ENCODE data around the gene GNL3.
"Not testable (repeated sequence)": the region's sequence is repeated elsewhere in the genome, so short reads cannot be mapped to it uniquely, and the experiment has no call there.

The GNL3 gene, protein sequence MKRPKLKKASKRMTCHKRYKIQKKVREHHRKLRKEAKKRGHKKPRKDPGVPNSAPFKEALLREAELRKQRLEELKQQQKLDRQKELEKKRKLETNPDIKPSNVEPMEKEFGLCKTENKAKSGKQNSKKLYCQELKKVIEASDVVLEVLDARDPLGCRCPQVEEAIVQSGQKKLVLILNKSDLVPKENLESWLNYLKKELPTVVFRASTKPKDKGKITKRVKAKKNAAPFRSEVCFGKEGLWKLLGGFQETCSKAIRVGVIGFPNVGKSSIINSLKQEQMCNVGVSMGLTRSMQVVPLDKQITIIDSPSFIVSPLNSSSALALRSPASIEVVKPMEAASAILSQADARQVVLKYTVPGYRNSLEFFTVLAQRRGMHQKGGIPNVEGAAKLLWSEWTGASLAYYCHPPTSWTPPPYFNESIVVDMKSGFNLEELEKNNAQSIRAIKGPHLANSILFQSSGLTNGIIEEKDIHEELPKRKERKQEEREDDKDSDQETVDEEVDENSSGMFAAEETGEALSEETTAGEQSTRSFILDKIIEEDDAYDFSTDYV
- 94.4 to 126 reads per million in 2 donors for total RNA-seq

- DNase-seq: peak; percentile 88
Measured at GRCh38 chr3:52685709-52686691, at the start of gene GNL3, which contains the start of gene PBRM1. TSS of gene GNL3 (plus strand) at chr3:52686032. CDS start at chr3:52686093, 61 bp downstream. TSS of gene PBRM1 (minus strand) at chr3:52685913.

- DNase-seq: no peak
Measured at GRCh38 chr3:52636673-52637072, 49.2 kb upstream of the GNL3 start.

DNA sequence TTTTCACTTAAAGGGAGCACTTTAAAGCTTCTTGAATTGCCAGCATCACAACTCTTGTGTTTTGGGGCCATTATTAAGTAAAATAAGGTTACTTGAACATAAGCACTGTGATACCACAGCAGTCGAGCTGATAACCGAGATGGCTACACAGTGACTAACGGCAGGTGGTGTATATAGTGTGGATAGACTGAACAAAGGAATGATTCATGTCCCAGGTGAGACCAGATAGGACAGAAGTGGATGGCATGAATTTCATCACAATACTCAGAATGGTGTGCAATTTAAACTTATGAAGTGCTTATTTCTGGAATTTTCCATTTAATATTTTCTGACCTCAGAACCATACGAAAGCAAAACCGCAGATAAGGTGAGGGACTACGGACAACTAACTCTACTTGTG is 40.3 kb upstream of the GNL3 start:
- no peak for DNase-seq

DNA sequence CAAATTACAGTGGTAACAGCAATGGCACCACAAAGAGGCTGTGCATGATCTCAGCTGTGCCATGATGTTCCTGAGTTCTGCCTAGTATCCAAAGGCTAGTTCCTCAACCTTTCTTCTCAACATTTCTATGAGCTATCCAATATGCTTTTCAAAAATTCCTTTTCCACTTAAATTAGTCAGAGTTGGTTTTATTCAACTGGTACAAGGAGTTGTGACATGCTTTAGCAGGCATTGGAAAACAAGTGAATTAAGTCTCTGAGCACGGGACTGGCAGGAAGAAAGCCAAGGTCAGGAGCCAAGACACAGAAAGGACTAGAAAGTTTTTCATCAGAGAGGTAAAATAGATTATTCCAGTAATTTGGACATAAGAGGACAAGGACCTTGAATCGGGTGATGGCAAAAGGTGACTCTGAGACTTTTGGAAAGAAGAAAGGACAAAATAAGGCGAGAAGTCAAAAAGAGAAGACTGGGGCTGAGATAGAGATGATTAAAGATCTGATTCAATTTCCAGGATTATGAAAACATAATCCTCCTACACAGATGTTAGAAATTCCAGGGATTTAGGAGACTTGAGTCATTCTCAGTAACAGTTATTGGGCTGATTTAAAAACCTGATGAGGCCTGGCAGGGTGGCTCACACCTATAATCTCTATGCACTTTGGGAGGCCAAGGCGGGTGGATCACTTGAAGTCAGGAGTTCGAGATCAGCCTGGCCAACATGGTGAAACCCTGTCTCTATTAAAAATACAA is 36.2 kb upstream of the GNL3 start:
- no peak for DNase-seq

GRCh38 chr3:52650439-52650838 is 35.4 kb upstream of the GNL3 start:
- no peak for DNase-seq

- DNase-seq: no peak
Measured at GRCh38 chr3:52651592-52651991, 34.2 kb upstream of the GNL3 start.

GRCh38 chr3:52655895-52656294 is 29.9 kb upstream of the GNL3 start:
- no peak for DNase-seq

GRCh38 chr3:52660046-52660445 is 25.8 kb upstream of the GNL3 start:
- no peak for DNase-seq

GRCh38 chr3:52663098-52663497 is 22.7 kb upstream of the GNL3 start:
- DNase-seq: no peak

DNA sequence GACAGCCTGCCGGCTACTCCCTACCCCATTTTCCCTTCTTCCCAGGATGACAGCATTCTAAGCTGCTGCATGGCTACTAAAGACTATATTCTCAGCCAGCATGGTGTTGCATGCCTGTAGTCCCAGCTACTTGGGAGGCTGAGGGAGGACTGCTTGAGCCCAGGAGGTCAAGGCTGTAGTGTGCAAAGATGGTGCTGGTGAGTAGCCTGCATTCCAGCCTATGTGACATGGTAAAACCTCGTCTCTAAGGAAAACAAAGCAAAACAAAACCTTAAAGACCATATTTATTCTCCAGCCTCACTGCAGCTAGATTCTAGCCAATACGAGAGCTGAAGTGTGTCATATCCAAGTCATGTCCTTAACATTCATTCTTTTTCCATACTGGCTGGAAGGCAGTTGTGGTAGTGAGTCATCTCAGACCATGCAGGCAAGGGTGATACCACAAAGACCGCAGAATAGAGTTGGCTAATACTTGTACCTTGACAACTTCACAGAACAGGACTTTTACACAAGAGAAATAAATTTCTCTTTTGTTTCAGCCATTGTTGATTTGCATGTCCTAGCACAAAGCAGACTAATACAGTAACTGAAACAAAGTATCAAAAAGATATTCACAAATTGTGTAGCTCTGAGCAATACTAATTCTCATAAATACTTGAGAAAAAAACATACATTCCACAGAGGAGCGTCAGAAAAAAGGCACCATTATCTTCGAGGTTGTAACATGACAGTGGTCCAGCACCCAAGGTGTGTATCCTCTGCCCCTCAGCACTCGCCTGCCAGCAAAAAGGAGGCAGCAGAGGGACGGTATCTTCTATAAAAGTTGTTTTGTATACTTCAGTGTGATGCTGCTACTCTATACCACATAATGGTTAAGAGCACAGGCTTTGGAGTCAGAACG is 15.0 kb upstream of the GNL3 start:
- DNase-seq: no peak

GRCh38 chr3:52671676-52672075 is 14.2 kb upstream of the GNL3 start:
- DNase-seq: no peak

DNA sequence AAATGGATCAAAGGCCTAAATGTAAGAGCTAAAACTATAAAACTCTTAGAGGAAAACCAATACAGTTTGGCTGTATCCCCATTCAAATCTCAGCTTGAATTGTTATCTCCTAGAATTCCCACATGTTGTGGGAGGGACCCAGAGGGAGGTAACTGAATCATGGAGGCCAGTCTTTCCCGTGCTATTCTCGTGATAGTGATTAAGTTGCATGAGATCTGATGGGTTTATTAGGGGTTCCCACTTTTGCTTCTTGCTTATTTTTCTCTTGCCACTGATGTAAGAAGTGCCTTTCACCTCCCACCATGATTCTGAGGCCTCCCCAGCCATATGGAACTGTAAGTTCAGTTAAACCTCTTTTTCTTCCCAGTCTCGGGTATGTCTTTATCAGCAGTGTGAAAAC is 9.6 kb upstream of the GNL3 start:
- not testable (repeated sequence) for DNase-seq

- DNase-seq: no peak
Measured at GRCh38 chr3:52678265-52679198, 7.3 kb upstream of the GNL3 start.

GRCh38 chr3:52679199-52679538 is 6.7 kb upstream of the GNL3 start:
- no peak for DNase-seq

DNA sequence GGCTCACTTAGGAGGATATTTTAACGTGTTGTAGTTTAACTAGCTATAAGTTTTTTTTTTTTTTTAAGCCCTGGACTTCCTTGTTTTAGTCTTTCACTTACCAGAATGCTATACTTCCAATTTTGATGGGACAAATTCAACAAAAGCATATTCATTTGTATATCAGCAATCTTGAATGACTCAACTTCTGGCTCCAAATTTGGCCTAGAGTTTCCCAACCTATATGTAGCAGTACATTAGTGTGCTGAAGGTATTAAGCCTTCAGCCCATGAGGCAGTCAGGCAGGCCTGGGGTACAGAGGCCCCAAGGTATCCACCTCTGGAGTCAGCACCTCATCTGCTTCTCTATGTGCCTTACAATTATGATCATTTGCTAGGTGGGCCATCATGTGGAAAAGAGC is 6.0 kb upstream of the GNL3 start:
- no peak for DNase-seq

DNA sequence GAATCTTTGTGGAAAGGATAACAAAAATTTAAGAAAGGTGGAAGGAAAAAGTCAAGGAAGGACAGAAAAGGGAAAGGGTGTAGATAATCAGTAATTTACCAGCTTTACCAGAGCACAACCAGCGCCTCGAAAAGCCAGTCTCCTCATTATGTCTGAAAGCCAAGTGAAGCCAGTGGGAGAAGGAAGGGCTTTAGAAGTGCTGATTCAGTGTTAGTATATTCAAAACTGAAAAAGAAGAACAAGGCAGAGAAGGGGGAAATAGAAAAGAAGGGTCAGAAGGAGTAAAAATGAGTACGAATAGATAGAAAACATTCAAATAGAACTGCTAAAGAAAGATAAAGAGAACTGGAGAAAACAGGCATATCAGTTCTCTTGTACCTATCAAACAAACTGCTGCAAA is 4.2 kb upstream of the GNL3 start:
- no peak for DNase-seq

DNA sequence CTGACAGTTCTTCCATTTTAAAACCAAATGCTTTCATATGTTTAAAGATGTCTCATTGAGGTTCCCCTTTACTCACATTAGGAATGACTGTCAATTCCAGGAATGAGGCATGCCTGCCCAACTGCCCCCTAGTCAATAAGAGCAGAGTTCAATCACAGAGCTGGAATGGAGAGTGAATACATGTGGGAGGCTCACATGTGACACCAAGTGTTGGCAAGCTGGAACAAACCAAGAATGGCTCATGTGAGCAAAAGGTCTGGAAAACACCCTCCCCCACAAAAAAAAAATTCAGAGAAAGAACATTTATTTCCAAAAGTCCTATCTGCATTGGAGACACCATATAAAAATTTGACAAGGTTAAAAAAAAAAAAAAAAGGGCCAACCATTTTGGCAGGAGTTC is 3.8 kb upstream of the GNL3 start:
- DNase-seq: no peak

- no peak for DNase-seq
Measured at GRCh38 chr3:52683611-52684010, 2.2 kb upstream of the GNL3 start.

DNA sequence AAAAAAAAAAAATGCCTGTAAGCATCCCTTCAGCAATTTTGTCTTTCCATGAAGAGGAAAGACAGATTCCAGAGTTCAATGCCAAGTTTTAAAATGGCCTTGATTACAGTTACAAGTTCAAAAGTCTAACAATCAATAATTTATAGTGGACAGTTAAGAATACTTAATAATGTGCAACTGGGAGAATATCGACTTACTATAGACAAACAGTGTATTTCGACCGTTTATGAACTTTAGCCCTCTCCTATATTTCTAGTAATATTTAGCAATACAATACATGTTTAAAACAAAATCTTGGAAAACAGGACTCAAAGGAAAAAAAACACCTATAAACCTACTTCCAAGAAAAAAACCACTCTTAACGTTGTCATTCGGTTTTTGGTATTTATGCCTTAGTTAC is 1.6 kb upstream of the GNL3 start:
- no peak for DNase-seq

DNA sequence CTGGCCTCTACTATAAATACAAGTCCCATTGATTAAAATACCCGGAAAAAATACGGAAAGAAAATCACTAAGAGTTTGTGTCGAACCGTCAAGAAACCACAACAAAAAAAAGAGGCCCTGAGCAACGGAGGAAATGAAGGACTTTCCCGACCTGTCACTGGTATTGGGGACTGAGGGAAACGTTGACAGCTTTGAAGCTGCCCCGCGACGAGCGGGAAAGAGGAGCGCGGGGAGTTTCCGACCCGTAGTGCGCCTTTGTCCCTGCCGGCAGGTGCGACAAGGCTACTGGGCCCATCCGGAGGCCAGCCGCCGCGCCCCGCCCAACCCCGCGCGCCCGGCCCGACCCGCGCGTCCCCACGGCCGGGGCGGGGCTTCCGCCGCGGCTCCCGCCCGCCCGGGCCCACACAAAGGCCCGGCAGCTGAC is 535 bp upstream of the GNL3 start:
- peak; percentile 72 for DNase-seq

Data from activated gamma-delta T cell (primary cell).